ENCODE data around the gene SERPINB12.

Gene SERPINB12

DNA sequence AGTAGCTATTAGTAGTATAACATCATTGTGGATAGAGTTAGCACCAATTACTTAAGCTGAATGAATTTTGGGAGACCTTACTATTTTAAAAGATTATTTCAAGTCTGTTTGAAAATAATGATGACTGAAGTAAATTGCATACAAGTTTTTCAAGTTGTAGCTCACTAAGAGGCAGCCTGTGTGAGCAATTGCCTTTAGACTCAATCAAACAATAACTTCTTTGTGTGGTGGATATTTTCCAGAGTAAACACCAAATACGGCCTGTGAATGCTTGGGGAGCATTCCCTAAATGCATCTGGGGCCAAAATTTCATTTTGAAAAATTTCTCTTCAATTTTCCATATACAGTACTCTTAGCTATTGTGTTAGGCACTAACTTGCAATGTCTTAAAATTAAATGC is 7.9 kb downstream of the SERPINB12 start:
- Histone ChIP-seq H3K4me3 (ENCODE audit: extremely low read depth, insufficient read depth, low read length, poor library complexity, severe bottlenecking) (no peak overlapping the region), H3K9me3 (ENCODE audit: control insufficient read depth, low read length) (no peaks in the 10 kb centered on the region), H3K4me1 (ENCODE audit: control insufficient read depth, insufficient read depth, low read length, poor library complexity, severe bottlenecking) (peaks cover 12% of the 10 kb centered on the region), H3K36me3 (ENCODE audit: control insufficient read depth, insufficient read depth, low read length) (no peaks in the 10 kb centered on the region), H3K27ac (ENCODE audit: low read depth, low read length, severe bottlenecking) (no peak overlapping the region)
- no CpG with 5 or more reads among the region's 1 CpG for WGBS, 2 experiments (ENCODE audit: insufficient coverage in 2 of 2)

DNA sequence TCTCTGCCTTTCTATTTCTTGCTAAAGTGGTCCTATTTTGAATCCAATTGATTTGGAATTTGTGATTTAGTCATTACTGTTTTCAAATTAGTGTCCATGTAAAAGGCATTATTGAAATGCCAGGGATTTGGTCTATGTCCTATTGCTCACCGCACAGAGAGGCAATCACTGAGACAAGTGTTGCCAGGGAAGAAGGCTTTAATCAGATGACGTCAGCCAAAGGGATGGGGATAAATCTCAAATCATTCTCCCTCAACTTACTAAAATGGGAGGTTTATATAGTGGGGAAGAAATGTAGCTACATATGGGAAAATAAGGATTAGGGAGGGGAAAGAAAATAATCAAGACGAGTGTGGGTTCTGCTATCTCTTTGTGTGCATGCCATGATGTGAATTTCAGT is 9.6 kb downstream of the SERPINB12 start:
- Histone ChIP-seq H3K27ac (ENCODE audit: low read depth, low read length, severe bottlenecking) (no peak overlapping the region), H3K36me3 (ENCODE audit: control insufficient read depth, insufficient read depth, low read length) (no peaks in the 10 kb centered on the region), H3K4me3 (ENCODE audit: extremely low read depth, insufficient read depth, low read length, poor library complexity, severe bottlenecking) (no peak overlapping the region), H3K4me1 (ENCODE audit: control insufficient read depth, insufficient read depth, low read length, poor library complexity, severe bottlenecking) (peaks cover 12% of the 10 kb centered on the region), H3K9me3 (ENCODE audit: control insufficient read depth, low read length) (no peaks in the 10 kb centered on the region)
- 82 to 92% methylated on average over 2 of the region's 3 CpGs for WGBS, 2 experiments (ENCODE audit: insufficient coverage in 2 of 2)

- H3K4me1 ChIP-seq (ENCODE audit: control insufficient read depth, insufficient read depth, low read length, poor library complexity, severe bottlenecking) = peaks cover 12% of the 10 kb centered on the region
- WGBS, 2 experiments (ENCODE audit: insufficient coverage in 2 of 2) = no CpG with 5 or more reads among the region's 2 CpGs
- no peaks in the 10 kb centered on the region for H3K9me3 ChIP-seq (ENCODE audit: control insufficient read depth, low read length)
- no peaks in the 10 kb centered on the region for H3K36me3 ChIP-seq (ENCODE audit: control insufficient read depth, insufficient read depth, low read length)
- H3K27ac ChIP-seq (ENCODE audit: low read depth, low read length, severe bottlenecking) = peak overlapping the region; percentile 80
- H3K4me3 ChIP-seq (ENCODE audit: extremely low read depth, insufficient read depth, low read length, poor library complexity, severe bottlenecking) = no peak overlapping the region
These were observed 10.4 kb downstream of the SERPINB12 start for GRCh38 chr18:63552581-63552980.

DNA sequence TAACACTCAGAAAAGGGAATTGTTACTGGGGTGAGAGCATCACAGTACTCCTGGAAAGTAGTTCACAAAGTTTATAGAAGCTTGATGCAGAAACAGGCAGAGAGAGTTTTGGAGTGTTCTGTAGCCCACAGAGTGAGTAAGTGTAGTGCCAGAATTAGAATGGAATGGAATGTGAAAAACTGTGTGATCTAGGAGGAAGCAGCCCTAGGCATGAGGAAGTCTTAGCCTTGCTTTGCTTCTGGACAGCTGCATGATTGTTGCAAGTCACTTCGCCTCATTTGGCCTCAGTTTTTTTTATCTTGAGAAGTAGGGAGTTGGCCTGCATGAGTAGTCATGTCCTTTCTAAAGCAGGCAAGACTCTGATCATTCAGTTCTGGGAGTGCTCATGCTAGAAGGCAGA is 10.9 kb downstream of the SERPINB12 start:
- peak overlapping the region; percentile 80 for H3K27ac ChIP-seq (ENCODE audit: low read depth, low read length, severe bottlenecking)
- no peaks in the 10 kb centered on the region for H3K9me3 ChIP-seq (ENCODE audit: control insufficient read depth, low read length)
- H3K36me3 ChIP-seq (ENCODE audit: control insufficient read depth, insufficient read depth, low read length) = no peaks in the 10 kb centered on the region
- peaks cover 12% of the 10 kb centered on the region for H3K4me1 ChIP-seq (ENCODE audit: control insufficient read depth, insufficient read depth, low read length, poor library complexity, severe bottlenecking)
- H3K4me3 ChIP-seq (ENCODE audit: extremely low read depth, insufficient read depth, low read length, poor library complexity, severe bottlenecking) = no peak overlapping the region
- WGBS, 2 experiments (ENCODE audit: insufficient coverage in 2 of 2) = 73 to 80% methylated on average over 1 of the region's 1 CpG

GRCh38 chr18:63559567-63560491 is 17.7 kb downstream of the SERPINB12 start:
- Histone ChIP-seq H3K4me1 (ENCODE audit: control insufficient read depth, insufficient read depth, low read length, poor library complexity, severe bottlenecking) (no peaks in the 10 kb centered on the region), H3K36me3 (ENCODE audit: control insufficient read depth, insufficient read depth, low read length) (no peaks in the 10 kb centered on the region), H3K27ac (ENCODE audit: low read depth, low read length, severe bottlenecking) (no peak overlapping the region), H3K4me3 (ENCODE audit: extremely low read depth, insufficient read depth, low read length, poor library complexity, severe bottlenecking) (no peak overlapping the region), H3K9me3 (ENCODE audit: control insufficient read depth, low read length) (no peaks in the 10 kb centered on the region)
- 85 to 94% methylated on average over 6 to 7 of the region's 9 CpGs for WGBS, 2 experiments (ENCODE audit: insufficient coverage in 2 of 2)

DNA sequence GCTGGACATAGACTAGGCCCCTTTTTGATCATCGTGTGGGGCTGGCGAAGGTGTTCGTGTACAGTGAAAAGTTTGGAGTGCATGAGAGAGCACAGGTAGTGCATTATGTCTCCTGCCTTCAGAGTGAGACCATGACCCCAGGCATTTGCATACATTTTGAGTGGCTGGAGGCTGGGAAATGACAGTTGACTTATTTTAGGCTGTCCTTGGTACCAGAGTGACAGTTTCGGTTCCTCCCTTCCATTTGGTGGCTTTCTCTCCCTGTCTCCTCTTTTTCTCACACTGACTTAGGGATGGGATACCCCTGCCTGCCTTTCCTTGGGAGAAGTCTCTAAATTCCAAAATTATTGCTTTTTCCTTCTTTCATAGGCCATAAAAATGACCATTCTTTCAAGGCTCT is 20.1 kb downstream of the SERPINB12 start:
- WGBS, 2 experiments (ENCODE audit: insufficient coverage in 2 of 2) = 90 to 91% methylated on average over 3 to 4 of the region's 4 CpGs

GRCh38 chr18:63564021-63564420 is 21.9 kb downstream of the SERPINB12 start:
- H3K4me3 ChIP-seq (ENCODE audit: extremely low read depth, insufficient read depth, low read length, poor library complexity, severe bottlenecking) = no peak overlapping the region
- no peaks in the 10 kb centered on the region for H3K36me3 ChIP-seq (ENCODE audit: control insufficient read depth, insufficient read depth, low read length)
- H3K4me1 ChIP-seq (ENCODE audit: control insufficient read depth, insufficient read depth, low read length, poor library complexity, severe bottlenecking) = no peaks in the 10 kb centered on the region
- H3K9me3 ChIP-seq (ENCODE audit: control insufficient read depth, low read length) = no peaks in the 10 kb centered on the region
- 88 to 100% methylated on average over 1 to 2 of the region's 4 CpGs for WGBS, 2 experiments (ENCODE audit: insufficient coverage in 2 of 2)
- no peak overlapping the region for H3K27ac ChIP-seq (ENCODE audit: low read depth, low read length, severe bottlenecking)

More for the DNA sequence above, 20.1 kb downstream of the SERPINB12 start:
- no peaks in the 10 kb centered on the region for H3K4me1 ChIP-seq (ENCODE audit: control insufficient read depth, insufficient read depth, low read length, poor library complexity, severe bottlenecking)
- no peaks in the 10 kb centered on the region for H3K9me3 ChIP-seq (ENCODE audit: control insufficient read depth, low read length)
- H3K4me3 ChIP-seq (ENCODE audit: extremely low read depth, insufficient read depth, low read length, poor library complexity, severe bottlenecking) = no peak overlapping the region
- no peak overlapping the region for H3K27ac ChIP-seq (ENCODE audit: low read depth, low read length, severe bottlenecking)
- H3K36me3 ChIP-seq (ENCODE audit: control insufficient read depth, insufficient read depth, low read length) = no peaks in the 10 kb centered on the region

GRCh38 chr18:63564561-63564960 is 22.4 kb downstream of the SERPINB12 start:
- Histone ChIP-seq H3K36me3 (ENCODE audit: control insufficient read depth, insufficient read depth, low read length) (no peaks in the 10 kb centered on the region), H3K9me3 (ENCODE audit: control insufficient read depth, low read length) (no peaks in the 10 kb centered on the region), H3K4me3 (ENCODE audit: extremely low read depth, insufficient read depth, low read length, poor library complexity, severe bottlenecking) (no peak overlapping the region), H3K27ac (ENCODE audit: low read depth, low read length, severe bottlenecking) (no peak overlapping the region), H3K4me1 (ENCODE audit: control insufficient read depth, insufficient read depth, low read length, poor library complexity, severe bottlenecking) (no peaks in the 10 kb centered on the region)
- 67 to 69% methylated on average over 1 of the region's 1 CpG for WGBS, 2 experiments (ENCODE audit: insufficient coverage in 2 of 2)

GRCh38 chr18:63567276-63567675 is 25.1 kb downstream of the SERPINB12 start:
- H3K4me3 ChIP-seq (ENCODE audit: extremely low read depth, insufficient read depth, low read length, poor library complexity, severe bottlenecking) = no peak overlapping the region
- H3K4me1 ChIP-seq (ENCODE audit: control insufficient read depth, insufficient read depth, low read length, poor library complexity, severe bottlenecking) = no peaks in the 10 kb centered on the region
- H3K9me3 ChIP-seq (ENCODE audit: control insufficient read depth, low read length) = no peaks in the 10 kb centered on the region
- H3K27ac ChIP-seq (ENCODE audit: low read depth, low read length, severe bottlenecking) = no peak overlapping the region
- 81 to 88% methylated on average over 4 to 5 of the region's 5 CpGs for WGBS, 2 experiments (ENCODE audit: insufficient coverage in 2 of 2)
- H3K36me3 ChIP-seq (ENCODE audit: control insufficient read depth, insufficient read depth, low read length) = no peaks in the 10 kb centered on the region

DNA sequence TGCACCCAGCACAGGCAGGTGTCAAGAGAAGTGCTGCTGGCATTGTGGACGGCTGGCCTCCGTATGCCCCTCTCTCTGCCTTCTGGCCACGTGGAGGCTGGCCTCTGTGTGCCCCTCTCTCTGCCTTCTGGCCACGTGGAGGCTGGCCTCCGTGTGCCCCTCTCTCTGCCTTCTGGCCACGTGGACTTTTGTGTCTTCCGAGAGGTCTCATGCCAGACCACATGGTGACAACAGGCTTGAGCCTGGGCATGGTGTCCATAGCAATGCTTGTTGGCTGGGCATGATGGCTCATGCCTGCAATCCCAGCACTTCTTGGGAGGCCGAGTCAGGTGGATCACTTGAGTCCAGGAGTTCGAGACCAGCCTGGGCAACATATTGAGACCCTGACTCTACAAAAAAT is 25.7 kb downstream of the SERPINB12 start:
- WGBS, 2 experiments (ENCODE audit: insufficient coverage in 2 of 2) = 72 to 76% methylated on average over 7 to 9 of the region's 9 CpGs
- H3K4me3 ChIP-seq (ENCODE audit: extremely low read depth, insufficient read depth, low read length, poor library complexity, severe bottlenecking) = no peak overlapping the region
- H3K27ac ChIP-seq (ENCODE audit: low read depth, low read length, severe bottlenecking) = no peak overlapping the region
- no peaks in the 10 kb centered on the region for H3K36me3 ChIP-seq (ENCODE audit: control insufficient read depth, insufficient read depth, low read length)
- no peaks in the 10 kb centered on the region for H3K4me1 ChIP-seq (ENCODE audit: control insufficient read depth, insufficient read depth, low read length, poor library complexity, severe bottlenecking)
- no peaks in the 10 kb centered on the region for H3K9me3 ChIP-seq (ENCODE audit: control insufficient read depth, low read length)

- WGBS, 2 experiments (ENCODE audit: insufficient coverage in 2 of 2) = 87 to 90% methylated on average over 3 to 4 of the region's 6 CpGs
- no peaks in the 10 kb centered on the region for H3K4me1 ChIP-seq (ENCODE audit: control insufficient read depth, insufficient read depth, low read length, poor library complexity, severe bottlenecking)
These were observed 28.6 kb downstream of the SERPINB12 start for GRCh38 chr18:63570721-63571120.

More at GRCh38 chr18:63570721-63571120, 28.6 kb downstream of the SERPINB12 start:
- H3K9me3 ChIP-seq (ENCODE audit: control insufficient read depth, low read length) = no peaks in the 10 kb centered on the region
- H3K4me3 ChIP-seq (ENCODE audit: extremely low read depth, insufficient read depth, low read length, poor library complexity, severe bottlenecking) = no peak overlapping the region
- no peak overlapping the region for H3K27ac ChIP-seq (ENCODE audit: low read depth, low read length, severe bottlenecking)
- no peaks in the 10 kb centered on the region for H3K36me3 ChIP-seq (ENCODE audit: control insufficient read depth, insufficient read depth, low read length)
